Body of pancreas (tissue), 4 donors: ENCODE measurements around the gene DLX1. TPM values are rescaled to one million over a fixed set of nuclear protein-coding genes. Genes with fewer than 3 reads are reported as not detected.

Experiments
- ATAC-seq: fragments of 150-250 bp; one replicate; pipeline ENCODE4 v1.9.1; 2016
- DNase-seq, 4 donors: peaks; one replicate each; pipeline ENCODE4 v3.0.0-alpha.2; 2019
- H3K27ac ChIP-seq, 4 donors: fragments of 200-600 bp; sonication (generic); 1 replicate in 3 of 4; 2 replicates in 1 of 4; pipeline versions ENCODE4 v1.5.1 to v1.6.1; 2016 to 2019; ENCODE audit warnings: mild to moderate bottlenecking in 1 of 4, mixed read lengths in 1 of 4, moderate library complexity in 1 of 4
- H3K27me3 ChIP-seq, 2 donors: fragments of 200-600 bp; sonication (generic); one replicate each; pipeline ENCODE4 v1.6.0; 2016; ENCODE audit warnings: mild to moderate bottlenecking in 1 of 2
- H3K36me3 ChIP-seq, 2 donors: fragments of 200-600 bp; sonication (generic); replicated peaks in 1 of 2; 2 replicates each; pipeline ENCODE4 v1.5.1; 2016; ENCODE audit warnings: low read depth in 2 of 2; ENCODE audit not compliant: insufficient read depth in 1 of 2
- H3K4me1 ChIP-seq: fragments of 200-600 bp; sonication (generic); one replicate; pipeline ENCODE4 v1.6.0; 2016
- H3K4me3 ChIP-seq, 2 donors: fragments of 200-600 bp; sonication (generic); 1 replicate in 1 of 2; 2 replicates in 1 of 2; pipeline ENCODE4 v1.5.1; 2016 to 2019
- H3K9me3 ChIP-seq, 3 donors: fragments of 200-600 bp; sonication (generic); 1 replicate in 2 of 3; 2 replicates in 1 of 3; pipeline ENCODE4 v1.5.1; 2016
- POLR2A ChIP-seq, 3 donors: fragments of 450-650 bp; IDR thresholded peaks; one replicate each; pipeline ENCODE4 v1.6.1; 2016; ENCODE audit warnings: antibody characterized with exemption in 3 of 3, mild to moderate bottlenecking in 2 of 3
- WGBS, 2 donors: methylation state at CpG; one replicate each; pipeline ENCODE4 v1.1.5; 2017; 5-methylcytosine and 5-hydroxymethylcytosine counted together
- intact Hi-C: fragments of 100-400 bp; cut with DNase I; formaldehyde crosslinking; loops from one replicate; pipeline ENCODE4 v1.15.1; 2023
- total RNA-seq, 2 donors: library from RNA; depleted of rRNA; stranded (reverse); fragments of >200 nt; gene quantifications; one replicate each; pipeline ENCODE4 v1.1.0, GENCODE V29; 2016
- TF ChIP-seq, protein P1 (sequence below), 7 experiments: fragments of 450-650 bp in 4 of 7; fragments of 200-600 bp in 3 of 7; sonication (generic) in 3 of 7; IDR thresholded peaks; one replicate each; pipeline ENCODE4 v1.5.1; 2016 to 2019; ENCODE audit warnings: antibody characterized with exemption in 7 of 7

DLX1 gene
- total RNA-seq, 2 donors from 2014 or later, result not detected

DNA sequence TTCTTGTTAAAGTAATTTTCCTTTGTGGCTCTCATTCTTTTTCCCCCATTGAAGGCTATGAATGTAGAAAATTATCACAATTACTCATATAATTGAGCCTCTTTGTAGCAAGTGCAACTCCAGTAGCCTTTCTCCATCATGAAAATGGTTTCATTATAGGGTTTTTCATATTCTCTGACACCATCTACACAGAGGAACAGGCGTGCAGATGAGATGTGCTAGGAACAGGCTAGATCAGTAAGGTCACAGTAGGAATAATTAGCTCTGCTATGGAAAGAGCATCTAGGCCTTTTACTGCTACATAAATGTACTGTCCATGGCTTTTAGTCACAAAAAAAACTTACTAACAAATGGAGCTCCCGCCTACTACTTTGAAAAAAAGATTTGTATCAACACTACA lies 12.6 kb upstream of the DLX1 start:
- no peak overlapping the region for H3K27ac ChIP-seq
- intact Hi-C loops, result no loop called here
- 98% methylated on average over 2 of the region's 2 CpGs for WGBS, 2 donors
- no peak overlapping the region for H3K4me3 ChIP-seq
- no peak for ATAC-seq
- no peak for TF ChIP-seq POLR2A (IDR thresholded peaks at IDR 0.05)
- TF ChIP-seq, protein P1, sequence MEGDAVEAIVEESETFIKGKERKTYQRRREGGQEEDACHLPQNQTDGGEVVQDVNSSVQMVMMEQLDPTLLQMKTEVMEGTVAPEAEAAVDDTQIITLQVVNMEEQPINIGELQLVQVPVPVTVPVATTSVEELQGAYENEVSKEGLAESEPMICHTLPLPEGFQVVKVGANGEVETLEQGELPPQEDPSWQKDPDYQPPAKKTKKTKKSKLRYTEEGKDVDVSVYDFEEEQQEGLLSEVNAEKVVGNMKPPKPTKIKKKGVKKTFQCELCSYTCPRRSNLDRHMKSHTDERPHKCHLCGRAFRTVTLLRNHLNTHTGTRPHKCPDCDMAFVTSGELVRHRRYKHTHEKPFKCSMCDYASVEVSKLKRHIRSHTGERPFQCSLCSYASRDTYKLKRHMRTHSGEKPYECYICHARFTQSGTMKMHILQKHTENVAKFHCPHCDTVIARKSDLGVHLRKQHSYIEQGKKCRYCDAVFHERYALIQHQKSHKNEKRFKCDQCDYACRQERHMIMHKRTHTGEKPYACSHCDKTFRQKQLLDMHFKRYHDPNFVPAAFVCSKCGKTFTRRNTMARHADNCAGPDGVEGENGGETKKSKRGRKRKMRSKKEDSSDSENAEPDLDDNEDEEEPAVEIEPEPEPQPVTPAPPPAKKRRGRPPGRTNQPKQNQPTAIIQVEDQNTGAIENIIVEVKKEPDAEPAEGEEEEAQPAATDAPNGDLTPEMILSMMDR (IDR thresholded peaks at IDR 0.05), result no peak
- no peaks in the 10 kb centered on the region for H3K4me1 ChIP-seq
- no peaks in the 10 kb centered on the region for H3K9me3 ChIP-seq
- no peak for DNase-seq
- H3K36me3 ChIP-seq, result no peaks in the 10 kb centered on the region
- no peaks in the 10 kb centered on the region for H3K27me3 ChIP-seq

DNA sequence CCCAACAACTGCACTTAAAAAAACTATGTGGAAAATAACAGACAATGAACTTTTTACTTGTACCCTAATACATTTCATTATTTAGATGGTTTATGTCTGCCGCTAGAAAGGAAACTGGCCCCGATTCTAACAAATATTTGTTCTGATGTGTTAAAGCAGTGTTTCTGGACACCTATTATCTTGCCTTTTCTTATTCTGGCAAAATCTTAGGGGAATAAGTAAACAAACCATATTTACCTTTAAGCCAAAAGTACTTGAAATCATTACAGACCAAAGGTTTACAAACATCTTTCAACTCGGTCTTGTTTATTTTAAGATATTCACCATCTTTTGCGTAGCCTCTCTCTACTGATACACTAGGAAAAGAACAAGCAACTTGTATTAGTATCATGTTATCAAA lies 11.8 kb upstream of the DLX1 start:
- WGBS, 2 donors, result 88 to 91% methylated on average over 4 of the region's 4 CpGs
- Histone ChIP-seq H3K27me3 (no peaks in the 10 kb centered on the region), H3K4me1 (no peaks in the 10 kb centered on the region), H3K9me3 (no peaks in the 10 kb centered on the region), H3K4me3 (no peak overlapping the region), H3K36me3 (no peaks in the 10 kb centered on the region), H3K27ac (no peak overlapping the region)
- TF ChIP-seq POLR2A (IDR thresholded peaks at IDR 0.05), result no peak
- TF ChIP-seq, protein P1 (IDR thresholded peaks at IDR 0.05), result no peak
- no peak for ATAC-seq
- intact Hi-C loops, result no loop called here
- DNase-seq, result no peak

DNA sequence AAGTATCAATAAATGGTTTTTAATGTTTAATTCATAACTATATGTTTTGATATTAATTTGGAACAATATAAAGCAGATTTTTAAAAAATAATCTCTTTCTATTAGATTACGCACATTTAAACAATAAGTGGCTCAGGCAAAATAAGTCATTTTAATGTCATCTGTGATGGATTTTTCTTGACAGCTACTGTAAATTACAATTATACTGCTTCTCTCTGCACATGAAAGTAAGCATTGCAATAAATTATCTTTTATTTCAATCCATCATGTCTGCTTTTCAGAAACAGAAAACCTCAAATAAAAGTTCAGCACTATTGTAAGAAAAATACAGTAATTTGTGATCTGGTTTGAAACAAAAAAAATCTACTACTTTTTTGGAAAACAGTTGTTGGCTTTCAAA lies 11.1 kb upstream of the DLX1 start:
- Histone ChIP-seq H3K9me3 (no peaks in the 10 kb centered on the region), H3K4me3 (no peak overlapping the region), H3K27me3 (no peaks in the 10 kb centered on the region), H3K27ac (no peak overlapping the region), H3K36me3 (no peaks in the 10 kb centered on the region), H3K4me1 (no peaks in the 10 kb centered on the region)
- TF ChIP-seq POLR2A (IDR thresholded peaks at IDR 0.05), result no peak
- TF ChIP-seq, protein P1 (IDR thresholded peaks at IDR 0.05), result no peak
- ATAC-seq, result no peak
- intact Hi-C loops, result no loop called here
- no peak for DNase-seq
- 97 to 100% methylated on average over 1 of the region's 1 CpG for WGBS, 2 donors

DNA sequence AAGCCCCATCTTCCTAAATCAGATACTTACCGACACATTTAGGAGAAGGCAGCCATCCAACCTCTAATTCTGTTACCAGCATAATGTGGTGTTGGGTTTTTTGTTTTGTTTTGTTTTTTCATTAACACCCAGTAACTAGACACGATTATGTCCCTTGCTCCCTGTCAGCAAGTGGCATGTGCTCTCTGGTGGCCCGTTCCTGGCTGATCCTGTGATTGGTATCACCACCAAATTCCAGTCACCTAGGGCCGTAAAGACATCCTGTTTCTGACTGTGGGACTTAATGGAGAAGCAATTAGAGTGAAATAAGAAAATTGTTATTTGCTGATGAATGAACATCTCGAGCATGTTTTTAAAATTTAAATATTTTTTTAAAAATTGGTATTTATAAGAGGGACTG lies 5.9 kb upstream of the DLX1 start:
- DNase-seq, result no peak
- no peak for ATAC-seq

More for the DNA sequence above, 5.9 kb upstream of the DLX1 start:
- H3K27me3 ChIP-seq, result peaks cover 0 to 34% of the 10 kb centered on the region in 2 donors
- H3K9me3 ChIP-seq, result no peaks in the 10 kb centered on the region
- H3K4me3 ChIP-seq, result no peak overlapping the region
- no peak overlapping the region for H3K27ac ChIP-seq
- H3K36me3 ChIP-seq, result no peaks in the 10 kb centered on the region
- TF ChIP-seq POLR2A (IDR thresholded peaks at IDR 0.05), result no peak
- TF ChIP-seq, protein P1 (IDR thresholded peaks at IDR 0.05), result no peak
- H3K4me1 ChIP-seq, result peaks cover 14% of the 10 kb centered on the region
- 85% methylated on average over 5 of the region's 5 CpGs for WGBS, 2 donors
- intact Hi-C loops, result no loop called here
